GM13976 (cell line): Measurements from ENCODE around the gene PRG2.

Experiments used
- DNase-seq: peaks from one replicate; pipeline ENCODE4 v3.0.0; 2012; ENCODE audit warnings: low spot score
- in situ Hi-C: fragments of 300-500 bp; cut with MboI; formaldehyde crosslinking; loops from one replicate; pipeline ENCODE4 v1.12.0; 2022; ENCODE audit warnings: low sequenced_read_pairs, mixed read lengths, inconsistent platforms; ENCODE audit not compliant: unreplicated experiment
- TF ChIP-seq, protein P1 (sequence below): IDR thresholded peaks from 2 replicates; pipeline ENCODE4 v1.5.1; 2012; ENCODE audit warnings: borderline replicate concordance, mild to moderate bottlenecking; ENCODE audit not compliant: insufficient read depth; ENCODE audit errors: extremely low read depth, missing control alignments, control extremely low read depth

The PRG2 gene

DNA sequence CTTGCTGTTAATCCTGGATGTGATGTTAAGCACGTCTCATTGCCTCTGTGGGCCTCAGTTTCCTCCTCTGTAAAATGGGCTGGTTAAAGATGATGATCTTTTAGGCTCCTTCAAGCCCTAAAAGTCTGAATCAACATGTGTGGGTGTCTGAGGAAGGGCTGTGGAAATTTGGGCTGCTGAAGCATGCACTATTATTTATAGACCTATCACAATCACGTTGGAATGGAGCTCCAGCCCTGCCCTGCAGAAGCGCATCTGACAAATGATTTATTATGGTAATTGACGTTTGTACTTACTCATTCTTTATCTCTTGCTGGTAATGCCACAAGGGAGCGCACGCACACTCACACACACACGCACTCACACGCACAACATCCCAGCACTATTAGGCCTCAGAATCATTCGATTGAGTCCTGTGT lies 31.9 kb downstream of the PRG2 start:
- in situ Hi-C loops = no loop called here
- TF ChIP-seq, protein P1, sequence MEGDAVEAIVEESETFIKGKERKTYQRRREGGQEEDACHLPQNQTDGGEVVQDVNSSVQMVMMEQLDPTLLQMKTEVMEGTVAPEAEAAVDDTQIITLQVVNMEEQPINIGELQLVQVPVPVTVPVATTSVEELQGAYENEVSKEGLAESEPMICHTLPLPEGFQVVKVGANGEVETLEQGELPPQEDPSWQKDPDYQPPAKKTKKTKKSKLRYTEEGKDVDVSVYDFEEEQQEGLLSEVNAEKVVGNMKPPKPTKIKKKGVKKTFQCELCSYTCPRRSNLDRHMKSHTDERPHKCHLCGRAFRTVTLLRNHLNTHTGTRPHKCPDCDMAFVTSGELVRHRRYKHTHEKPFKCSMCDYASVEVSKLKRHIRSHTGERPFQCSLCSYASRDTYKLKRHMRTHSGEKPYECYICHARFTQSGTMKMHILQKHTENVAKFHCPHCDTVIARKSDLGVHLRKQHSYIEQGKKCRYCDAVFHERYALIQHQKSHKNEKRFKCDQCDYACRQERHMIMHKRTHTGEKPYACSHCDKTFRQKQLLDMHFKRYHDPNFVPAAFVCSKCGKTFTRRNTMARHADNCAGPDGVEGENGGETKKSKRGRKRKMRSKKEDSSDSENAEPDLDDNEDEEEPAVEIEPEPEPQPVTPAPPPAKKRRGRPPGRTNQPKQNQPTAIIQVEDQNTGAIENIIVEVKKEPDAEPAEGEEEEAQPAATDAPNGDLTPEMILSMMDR = no peak
- DNase-seq = no peak

DNA sequence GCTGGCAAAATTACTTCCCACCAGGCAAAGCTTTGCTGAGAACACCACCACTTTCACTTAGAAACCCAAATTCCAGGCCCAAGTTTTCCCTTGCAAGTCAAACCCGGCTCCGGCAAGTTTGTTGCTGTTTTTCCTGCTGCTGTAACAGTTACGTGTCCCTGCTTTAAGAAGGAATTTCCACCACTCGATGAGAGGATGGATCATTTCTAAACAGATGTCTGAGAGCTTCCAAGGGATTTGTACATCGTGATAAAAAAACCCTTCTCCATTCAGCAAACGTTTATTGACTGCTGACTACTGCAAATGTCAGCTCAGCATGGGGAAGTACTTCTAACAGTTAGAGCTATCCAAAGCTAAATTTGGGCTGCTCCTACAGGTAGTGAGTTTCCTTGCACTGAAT lies 32.6 kb downstream of the PRG2 start:
- in situ Hi-C loops = no loop called here
- DNase-seq = no peak
- TF ChIP-seq, protein P1 = no peak

DNA sequence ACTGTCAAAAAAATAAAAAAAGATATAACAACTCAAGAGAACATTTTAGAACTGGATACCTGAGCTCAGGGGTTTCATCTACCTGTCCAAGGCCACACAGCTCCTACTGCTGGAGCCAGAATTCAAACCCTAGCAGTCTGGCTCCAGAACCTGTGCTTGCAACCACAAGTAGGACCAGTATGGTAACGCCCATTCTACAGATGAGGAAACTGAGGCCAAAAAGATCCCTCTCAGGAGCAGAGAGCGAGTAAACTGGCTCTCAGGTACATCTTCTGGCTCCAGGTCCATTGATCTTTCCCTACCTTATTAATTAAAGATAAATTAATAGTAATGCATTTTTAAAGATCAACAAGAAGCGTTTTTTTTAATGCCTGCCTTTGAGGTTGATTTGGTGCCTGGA lies 33.1 kb downstream of the PRG2 start:
- in situ Hi-C loops = no loop called here
- TF ChIP-seq, protein P1 = no peak
- DNase-seq = no peak

DNA sequence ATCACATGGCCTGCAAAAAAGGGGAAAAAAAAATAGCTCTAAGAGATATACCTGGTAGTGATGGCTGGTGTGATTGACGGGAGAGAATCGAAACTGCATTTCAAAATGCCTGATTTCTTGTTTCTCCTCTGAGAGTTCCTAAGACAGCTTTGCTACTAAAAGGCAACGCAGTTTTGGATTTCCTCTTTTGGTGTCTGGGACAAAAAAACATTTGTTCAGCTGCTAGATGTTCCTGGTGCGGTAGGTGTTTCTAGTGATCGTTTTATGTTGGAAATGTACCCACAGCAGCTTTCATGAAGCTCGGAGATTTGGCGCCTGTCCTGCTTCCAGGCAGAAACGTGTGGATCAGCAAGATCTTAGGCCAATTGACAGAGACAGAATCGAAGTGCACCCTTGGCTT lies 34.2 kb downstream of the PRG2 start:
- DNase-seq = no peak
- in situ Hi-C loops = no loop called here
- TF ChIP-seq, protein P1 = no peak

DNA sequence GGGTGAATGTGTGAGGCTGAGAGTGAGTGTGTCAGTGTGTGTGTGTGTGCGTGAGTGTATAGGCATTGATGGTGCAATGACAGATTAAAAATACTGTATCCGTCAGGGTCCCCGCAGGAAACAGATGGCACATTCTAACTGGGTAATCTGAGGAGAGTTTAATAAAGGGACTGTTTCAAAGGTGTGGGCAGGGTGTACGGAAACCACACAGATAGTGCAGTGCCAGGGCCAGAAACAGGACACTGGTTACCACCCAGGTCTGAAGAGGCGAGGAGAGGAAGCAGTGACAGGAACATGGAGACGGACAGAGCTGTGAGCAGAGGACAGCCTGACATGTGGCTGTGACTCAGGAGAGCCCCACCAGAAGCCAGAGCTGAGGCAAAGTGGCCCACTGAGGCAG lies 35.8 kb downstream of the PRG2 start:
- in situ Hi-C loops = no loop called here
- TF ChIP-seq, protein P1 = no peak
- no peak for DNase-seq

DNA sequence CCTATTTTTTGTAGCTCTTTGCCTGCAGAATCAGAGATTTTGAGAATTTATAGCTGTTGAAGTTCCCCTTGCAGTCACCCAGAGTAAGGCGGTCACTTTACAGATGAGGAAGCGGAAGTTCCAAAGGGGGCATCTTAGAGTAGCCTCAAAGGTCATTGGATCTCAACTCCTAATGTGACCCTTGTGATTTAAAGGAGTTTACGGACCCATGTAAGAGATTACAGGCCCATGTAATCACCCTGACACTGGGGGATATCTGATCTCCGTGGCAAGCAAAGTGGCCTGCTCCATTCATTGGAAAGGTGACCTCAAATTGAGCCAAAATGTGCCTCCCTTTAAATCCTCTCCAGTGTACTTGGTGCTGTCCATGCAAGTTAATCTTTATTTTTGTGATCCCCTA lies 36.6 kb downstream of the PRG2 start:
- DNase-seq = no peak
- in situ Hi-C loops = no loop called here
- TF ChIP-seq, protein P1 = no peak

DNA sequence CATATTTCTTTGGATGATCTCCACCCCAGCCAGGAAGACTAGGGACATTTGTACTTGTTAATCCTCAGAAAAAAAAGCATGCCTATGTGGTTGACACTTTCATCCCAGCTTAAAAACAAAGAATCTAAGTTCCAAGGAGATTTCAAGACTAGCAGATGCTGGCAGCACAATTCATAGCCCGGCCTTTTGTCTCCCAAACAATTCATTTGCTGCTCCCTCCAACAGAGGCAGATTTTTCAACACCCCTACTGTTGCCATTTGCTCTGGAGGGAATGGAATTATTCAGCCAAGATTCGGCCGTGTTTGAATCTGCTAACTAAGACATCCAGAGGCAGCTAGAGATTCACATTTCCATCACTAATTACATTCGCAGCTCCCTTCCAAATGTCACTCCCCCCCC lies 37.0 kb downstream of the PRG2 start:
- no peak for DNase-seq

More for the DNA sequence above, 37.0 kb downstream of the PRG2 start:
- TF ChIP-seq, protein P1 = no peak
- in situ Hi-C loops = no loop called here
